CD8-positive, alpha-beta memory T cell (primary cell): Measurements from ENCODE around the gene FBLIM1. TPM values are rescaled to one million over a fixed set of nuclear protein-coding genes. Genes with fewer than 3 reads are reported as not detected.
"Not testable (repeated sequence)": the region's sequence is repeated elsewhere in the genome, so short reads cannot be mapped to it uniquely, and the experiment has no call there.

ENCODE experiments used
- CTCF ChIA-PET: fragments of 350-600 bp; sonication (Branson Sonifier 250); formaldehyde crosslinking; loops from one replicate; lab custom pipeline; 2021; ENCODE audit warnings: antibody characterized with exemption; lab: Charles Lee
- POLR2A ChIA-PET: fragments of 350-600 bp; sonication (Branson Sonifier 250); formaldehyde crosslinking; loops from one replicate; lab custom pipeline; 2021; ENCODE audit warnings: antibody characterized with exemption; lab: Charles Lee
- DNase-seq, 5 donors: peaks; one replicate each; pipeline versions ENCODE4 v3.0.0 to v3.0.0-alpha.2; 2020 to 2022; ENCODE audit warnings: mixed read lengths in 1 of 5
- H3K27ac ChIP-seq: one replicate; pipeline ENCODE4 v1.7.0; 2013; ENCODE audit warnings: low read depth, mild to moderate bottlenecking, low read length, moderate library complexity
- H3K27me3 ChIP-seq: 2 replicates; pipeline ENCODE4 v1.7.0; 2013; ENCODE audit warnings: low read length, mild to moderate bottlenecking; ENCODE audit not compliant: insufficient read depth, poor library complexity, severe bottlenecking
- H3K36me3 ChIP-seq: 2 replicates; pipeline ENCODE4 v1.7.0; 2013; ENCODE audit warnings: mild to moderate bottlenecking, low read length, moderate library complexity; ENCODE audit not compliant: insufficient read depth
- H3K4me1 ChIP-seq: 2 replicates; pipeline ENCODE4 v1.7.0; 2013; ENCODE audit warnings: mild to moderate bottlenecking, low read length, moderate library complexity; ENCODE audit not compliant: insufficient read depth
- H3K4me3 ChIP-seq: 2 replicates; pipeline ENCODE4 v1.7.0; 2013; ENCODE audit warnings: mild to moderate bottlenecking, low read length
- H3K9me3 ChIP-seq: 2 replicates; pipeline ENCODE4 v1.7.0; 2013; ENCODE audit warnings: mild to moderate bottlenecking, low read length
- H3K27ac Mint-ChIP-seq, 8 donors: one replicate each; pipeline ENCODE4 v1.8.0; 2020 to 2021; ENCODE audit warnings: mixed read lengths in 8 of 8, mild to moderate bottlenecking in 6 of 8, inconsistent platforms in 3 of 8, moderate library complexity in 3 of 8
- H3K27me3 Mint-ChIP-seq, 2 donors: one replicate each; pipeline ENCODE4 v1.8.0; 2020 to 2021; ENCODE audit warnings: mixed read lengths in 2 of 2, mild to moderate bottlenecking in 1 of 2, moderate library complexity in 1 of 2
- H3K36me3 Mint-ChIP-seq, 3 donors: one replicate each; pipeline ENCODE4 v1.8.0; 2020 to 2021; ENCODE audit warnings: mixed read lengths in 3 of 3, inconsistent platforms in 1 of 3, mild to moderate bottlenecking in 1 of 3
- H3K4me1 Mint-ChIP-seq, 3 donors: one replicate each; pipeline ENCODE4 v1.8.0; 2020 to 2021; ENCODE audit warnings: mixed read lengths in 3 of 3, inconsistent platforms in 1 of 3, mild to moderate bottlenecking in 1 of 3
- H3K4me3 Mint-ChIP-seq, 7 donors: one replicate each; pipeline ENCODE4 v1.8.0; 2020 to 2021; ENCODE audit warnings: mixed read lengths in 7 of 7, mild to moderate bottlenecking in 6 of 7, moderate library complexity in 4 of 7, inconsistent platforms in 2 of 7
- H3K9me3 Mint-ChIP-seq, 5 donors: one replicate each; pipeline ENCODE4 v1.8.0; 2020 to 2022; ENCODE audit warnings: mixed read lengths in 5 of 5, mild to moderate bottlenecking in 3 of 5, moderate library complexity in 2 of 5, inconsistent platforms in 1 of 5
- polyA plus RNA-seq: library from polyadenylated mRNA; unstranded; fragments of 300-500 nt; fragmentation: Illumina TruSeq; gene quantifications from one replicate; pipeline ENCODE4 v1.2.3, GENCODE V29; 2021
- total RNA-seq, 2 experiments: library from RNA; stranded (reverse); gene quantifications; one replicate each; pipeline ENCODE4 v1.2.3, GENCODE V29; 2021

FBLIM1 gene
- total and polyA plus RNA-seq, 3 experiments from 2014 or later, result not detected

- POLR2A ChIA-PET, result no interaction called here
- H3K27me3 ChIP-seq, result no peaks in the 10 kb centered on the region
- DNase-seq, result no peak
- Mint-ChIP-seq H3K4me1 (peaks cover 0 to 3% (median 0%) of the 10 kb centered on the region in 3 donors), H3K27me3 (peaks cover 8 to 15% of the 10 kb centered on the region in 2 donors), H3K36me3 (no peaks in the 10 kb centered on the region), H3K4me3 (no peak overlapping the region), H3K9me3 (no peaks in the 10 kb centered on the region), H3K27ac (peak overlapping the region in 1 of 8 donors; percentile 63)
- H3K4me1 ChIP-seq, result no peaks in the 10 kb centered on the region
- H3K36me3 ChIP-seq, result no peaks in the 10 kb centered on the region
- H3K4me3 ChIP-seq, result no peak overlapping the region
- no peak overlapping the region for H3K27ac ChIP-seq
- CTCF ChIA-PET, result interaction anchor here (1.3 kb wide), 1 partner anchor 13 kb away, joined by 4 read pairs; no protein-coding TSS in a partner anchor
- no peaks in the 10 kb centered on the region for H3K9me3 ChIP-seq
Observed at GRCh38 chr1:15802234-15802965, 43.8 kb downstream of the FBLIM1 start.

GRCh38 chr1:15803380-15803779 lies 44.8 kb downstream of the FBLIM1 start:
- CTCF ChIA-PET, result interaction anchor here (0.8 to 1.3 kb wide), 4 partner anchors 9 to 190 kb away, joined by 3 to 4 read pairs (median 4); no protein-coding TSS in a partner anchor
- no peak overlapping the region for H3K4me3 Mint-ChIP-seq
- peak in 1 of 5 donors; percentile 9 for DNase-seq

DNA sequence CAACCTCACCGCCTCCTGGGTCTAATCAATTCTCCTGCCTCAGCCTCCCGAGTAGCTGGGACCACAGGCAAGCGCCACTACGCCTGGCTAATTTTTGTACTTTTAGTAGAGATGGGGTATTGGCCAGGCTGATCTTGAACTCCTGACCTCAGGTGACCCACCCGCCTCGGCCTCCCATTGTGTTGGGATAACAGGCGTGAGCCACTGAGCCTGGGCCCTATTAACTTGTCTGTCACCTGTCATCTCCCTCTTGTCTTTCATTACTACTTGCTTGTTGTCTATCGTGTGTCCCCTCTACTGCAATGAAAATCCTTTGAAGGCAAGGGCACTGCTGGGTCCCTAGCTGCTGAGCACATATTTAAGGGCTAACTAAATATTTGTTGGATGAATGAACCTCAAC lies 45.5 kb downstream of the FBLIM1 start:
- no peaks in the 10 kb centered on the region for H3K4me1 ChIP-seq
- ChIA-PET POLR2A (no interaction called here), CTCF (interaction anchor here (0.8 to 1.3 kb wide), 4 partner anchors 8 to 45 kb away, joined by 3 to 4 read pairs (median 4); no protein-coding TSS in a partner anchor)
- no peaks in the 10 kb centered on the region for H3K9me3 ChIP-seq
- Mint-ChIP-seq H3K27ac (peak overlapping the region in 2 of 8 donors; percentile 9 to 23), H3K4me1 (peaks cover 0 to 3% (median 0%) of the 10 kb centered on the region in 3 donors), H3K27me3 (peaks cover 8 to 15% of the 10 kb centered on the region in 2 donors), H3K4me3 (no peak overlapping the region), H3K9me3 (no peaks in the 10 kb centered on the region), H3K36me3 (no peaks in the 10 kb centered on the region)
- H3K27me3 ChIP-seq, result no peaks in the 10 kb centered on the region
- H3K4me3 ChIP-seq, result no peak overlapping the region
- H3K27ac ChIP-seq, result no peak overlapping the region
- DNase-seq, result no peak
- no peaks in the 10 kb centered on the region for H3K36me3 ChIP-seq

More at GRCh38 chr1:15803380-15803779, 44.8 kb downstream of the FBLIM1 start:
- H3K9me3 Mint-ChIP-seq, result no peaks in the 10 kb centered on the region
- Histone ChIP-seq H3K27me3 (no peaks in the 10 kb centered on the region), H3K27ac (no peak overlapping the region), H3K36me3 (no peaks in the 10 kb centered on the region), H3K9me3 (no peaks in the 10 kb centered on the region), H3K4me3 (no peak overlapping the region), H3K4me1 (no peaks in the 10 kb centered on the region)
- no peaks in the 10 kb centered on the region for H3K36me3 Mint-ChIP-seq
- peaks cover 0 to 3% (median 0%) of the 10 kb centered on the region in 3 donors for H3K4me1 Mint-ChIP-seq
- POLR2A ChIA-PET, result no interaction called here
- H3K27me3 Mint-ChIP-seq, result peaks cover 8 to 15% of the 10 kb centered on the region in 2 donors
- no peak overlapping the region for H3K27ac Mint-ChIP-seq

- POLR2A ChIA-PET, result no interaction called here
- Histone ChIP-seq H3K4me1 (no peaks in the 10 kb centered on the region), H3K27ac (no peak overlapping the region), H3K9me3 (no peaks in the 10 kb centered on the region), H3K36me3 (no peaks in the 10 kb centered on the region), H3K27me3 (no peaks in the 10 kb centered on the region), H3K4me3 (no peak overlapping the region)
- Mint-ChIP-seq H3K4me1 (peaks cover 0 to 3% (median 0%) of the 10 kb centered on the region in 3 donors), H3K4me3 (no peak overlapping the region), H3K27ac (no peak overlapping the region), H3K36me3 (no peaks in the 10 kb centered on the region), H3K27me3 (peaks cover 4% of the 10 kb centered on the region in 2 donors), H3K9me3 (no peaks in the 10 kb centered on the region)
- DNase-seq, result no peak
- CTCF ChIA-PET, result interaction anchor here (1.3 to 1.5 kb wide), 3 partner anchors 8 to 151 kb away, joined by 3 to 5 read pairs (median 4); no protein-coding TSS in a partner anchor
Observed at GRCh38 chr1:15807121-15807520, 48.5 kb downstream of the FBLIM1 start.

- H3K4me1 Mint-ChIP-seq, H3K36me3 ChIP-seq, H3K9me3 Mint-ChIP-seq, H3K9me3 ChIP-seq, H3K36me3 Mint-ChIP-seq, H3K27me3 ChIP-seq, H3K4me3 ChIP-seq, H3K27me3 Mint-ChIP-seq, H3K27ac ChIP-seq, H3K4me1 ChIP-seq, DNase-seq, H3K27ac Mint-ChIP-seq: not testable (repeated sequence)
- CTCF ChIA-PET, result interaction anchor here (1.3 to 1.5 kb wide), 3 partner anchors 8 to 151 kb away, joined by 3 to 5 read pairs (median 4); no protein-coding TSS in a partner anchor
- POLR2A ChIA-PET, result interaction anchor here (0.6 kb wide), 1 partner anchor 15 kb away, joined by 4 read pairs; no protein-coding TSS in a partner anchor
- peak within 1 kb of the TSS in 1 of 7 donors; percentile 36 for H3K4me3 Mint-ChIP-seq
Observed at GRCh38 chr1:15807549-15807948, 49.0 kb downstream of the FBLIM1 start, which contains the start of gene UQCRHL. Gene UQCRHL, minus strand, starts transcription at chr1:15807649. Its CDS starts 0 bp downstream, at chr1:15807649.

DNA sequence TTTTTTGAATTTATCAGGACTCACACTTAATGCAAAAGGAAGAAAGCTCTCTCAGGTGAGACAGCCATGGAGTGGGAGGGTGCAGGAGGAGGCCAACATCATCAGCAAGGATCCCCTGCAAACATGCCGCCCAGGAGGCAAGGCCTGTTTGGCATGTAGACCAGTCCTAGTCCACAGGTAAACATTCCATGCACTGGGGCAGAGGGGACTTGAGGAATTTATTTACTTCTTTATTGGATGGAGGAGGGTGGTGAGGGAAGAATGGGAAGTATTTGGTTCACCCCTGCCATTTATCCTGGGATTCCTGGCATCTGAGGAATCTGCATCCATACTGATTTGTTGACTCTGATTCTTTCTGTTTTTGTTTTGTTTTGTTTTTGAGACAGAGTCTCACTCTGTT lies 50.4 kb downstream of the FBLIM1 start:
- Mint-ChIP-seq H3K27me3 (no peaks in the 10 kb centered on the region), H3K4me1 (no peaks in the 10 kb centered on the region), H3K36me3 (no peaks in the 10 kb centered on the region), H3K9me3 (no peaks in the 10 kb centered on the region), H3K27ac (no peak overlapping the region), H3K4me3 (no peak overlapping the region)
- DNase-seq, result no peak
- no peak overlapping the region for H3K27ac ChIP-seq
- no peaks in the 10 kb centered on the region for H3K4me1 ChIP-seq
- POLR2A ChIA-PET, result no interaction called here
- H3K4me3 ChIP-seq, result no peak overlapping the region
- H3K36me3 ChIP-seq, result no peaks in the 10 kb centered on the region
- CTCF ChIA-PET, result no interaction called here
- no peaks in the 10 kb centered on the region for H3K27me3 ChIP-seq
- H3K9me3 ChIP-seq, result no peaks in the 10 kb centered on the region

GRCh38 chr1:15810073-15810472 lies 51.5 kb downstream of the FBLIM1 start:
- H3K36me3 Mint-ChIP-seq, result no peaks in the 10 kb centered on the region
- H3K4me1 ChIP-seq, result no peaks in the 10 kb centered on the region
- no peaks in the 10 kb centered on the region for H3K9me3 Mint-ChIP-seq
- ChIA-PET CTCF (no interaction called here), POLR2A (no interaction called here)
- no peaks in the 10 kb centered on the region for H3K9me3 ChIP-seq
- H3K4me3 Mint-ChIP-seq, result no peak overlapping the region
- no peaks in the 10 kb centered on the region for H3K4me1 Mint-ChIP-seq
- no peaks in the 10 kb centered on the region for H3K27me3 Mint-ChIP-seq
- H3K4me3 ChIP-seq, result no peak overlapping the region
- no peaks in the 10 kb centered on the region for H3K27me3 ChIP-seq
- no peak for DNase-seq
- no peak overlapping the region for H3K27ac Mint-ChIP-seq
- no peak overlapping the region for H3K27ac ChIP-seq
- H3K36me3 ChIP-seq, result no peaks in the 10 kb centered on the region

DNA sequence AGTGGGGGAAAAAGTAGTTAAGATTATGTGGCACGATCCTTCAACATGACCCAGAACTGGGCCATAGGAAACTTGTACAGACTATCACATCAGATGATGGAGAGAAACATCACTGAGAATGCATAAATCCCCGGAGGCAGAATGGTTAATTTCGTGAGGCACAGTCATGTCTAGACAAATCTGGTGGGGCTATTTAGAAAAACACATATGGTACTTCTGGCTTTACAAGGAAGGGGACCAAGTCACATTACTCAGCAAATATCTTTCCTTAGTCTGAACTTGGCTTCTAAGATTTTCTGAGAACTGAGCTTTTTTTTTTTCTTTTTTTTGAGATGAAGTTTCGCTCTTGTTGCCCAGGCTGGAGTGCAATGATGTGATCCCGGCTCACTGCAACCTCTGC lies 58.1 kb downstream of the FBLIM1 start:
- DNase-seq, result no peak
- CTCF ChIA-PET, result interaction anchor here (1.1 to 5.5 kb wide), 4 partner anchors 8 to 142 kb away, joined by 5 to 49 read pairs (median 8); no protein-coding TSS in a partner anchor
- Mint-ChIP-seq H3K4me3 (no peak overlapping the region), H3K27ac (no peak overlapping the region), H3K27me3 (peaks cover 0 to 4% of the 10 kb centered on the region in 2 donors), H3K36me3 (no peaks in the 10 kb centered on the region), H3K9me3 (no peaks in the 10 kb centered on the region), H3K4me1 (peaks cover 4 to 6% (median 5%) of the 10 kb centered on the region in 3 donors)
- H3K27me3 ChIP-seq, result no peaks in the 10 kb centered on the region
- POLR2A ChIA-PET, result interaction anchor here (0.6 to 0.7 kb wide), 2 partner anchors 89 to 425 kb away, joined by 3 read pairs; no protein-coding TSS in a partner anchor
- no peak overlapping the region for H3K27ac ChIP-seq
- no peak overlapping the region for H3K4me3 ChIP-seq
- H3K9me3 ChIP-seq, result no peaks in the 10 kb centered on the region
- no peaks in the 10 kb centered on the region for H3K36me3 ChIP-seq
- H3K4me1 ChIP-seq, result no peaks in the 10 kb centered on the region
